SIG-M5 treated with dmso at 0.1 percent for 504 hours (cell line): ENCODE data around the gene SHCBP1.
"Not testable (repeated sequence)": the region's sequence is repeated elsewhere in the genome, so short reads cannot be mapped to it uniquely, and the experiment has no call there.

Experiments used
- DNase-seq: peaks from one replicate; lab custom pipeline; 2025; ENCODE audit not compliant: unreplicated experiment; lab: John Stamatoyannopoulos, UW

SHCBP1 gene

GRCh38 chr16:46621006-46621933 lies at the start of gene SHCBP1:
TSS of gene SHCBP1 (minus strand) at chr16:46621379. CDS start at chr16:46621359, 20 bp downstream.
- DNase-seq, result peak; percentile 86

- DNase-seq, result no peak
These were observed 40.9 kb upstream of the SHCBP1 start for GRCh38 chr16:46662123-46662522.

- peak; percentile 97 for DNase-seq
These were observed 37.7 kb upstream of the SHCBP1 start for GRCh38 chr16:46658925-46659324.

GRCh38 chr16:46651305-46651704 lies 30.1 kb upstream of the SHCBP1 start:
- no peak for DNase-seq

- DNase-seq, result no peak
These were observed 29.1 kb upstream of the SHCBP1 start for GRCh38 chr16:46650254-46650623.

- no peak for DNase-seq
These were observed 28.5 kb upstream of the SHCBP1 start for GRCh38 chr16:46649588-46650253.

- DNase-seq, result no peak
These were observed 27.5 kb upstream of the SHCBP1 start for GRCh38 chr16:46648656-46649055.

GRCh38 chr16:46638947-46639925 lies 18.1 kb upstream of the SHCBP1 start:
- DNase-seq, result no peak

- DNase-seq, result no peak
These were observed 11.9 kb upstream of the SHCBP1 start for GRCh38 chr16:46632778-46633733.

GRCh38 chr16:46629331-46630219 lies 8.4 kb upstream of the SHCBP1 start:
- peak; percentile 35 for DNase-seq

- no peak for DNase-seq
These were observed 6.6 kb upstream of the SHCBP1 start for GRCh38 chr16:46627746-46628145.

GRCh38 chr16:46626681-46627080 lies 5.5 kb upstream of the SHCBP1 start:
- not testable (repeated sequence) for DNase-seq

GRCh38 chr16:46624862-46625261 lies 3.7 kb upstream of the SHCBP1 start:
- DNase-seq, result not testable (repeated sequence)

- not testable (repeated sequence) for DNase-seq
These were observed 2.5 kb upstream of the SHCBP1 start for GRCh38 chr16:46623707-46624106.

- not testable (repeated sequence) for DNase-seq
These were observed 2.1 kb upstream of the SHCBP1 start for GRCh38 chr16:46623246-46623645.

- no peak for DNase-seq
These were observed 926 bp upstream of the SHCBP1 start for GRCh38 chr16:46621934-46622676.

GRCh38 chr16:46620266-46621005 lies 743 bp downstream of the SHCBP1 start:
- DNase-seq, result peak; percentile 62
